PFSK-1 (cell line): Measurements from ENCODE around the gene ROBO1.
A peak's percentile ranks its signal among the peaks of the same experiment; 100 is the strongest.

Experiments
- POLR2AphosphoS5 ChIP-seq: IDR thresholded peaks from 2 replicates; pipeline ENCODE4 v1.6.1; 2012; ENCODE audit warnings: low read depth, mild to moderate bottlenecking, control low read depth, low read length, moderate library complexity
- TAF1 ChIP-seq: IDR thresholded peaks from 2 replicates; pipeline ENCODE4 v1.6.1; 2012; ENCODE audit warnings: low read length, control low read depth, borderline replicate concordance; ENCODE audit not compliant: insufficient read depth

DNA sequence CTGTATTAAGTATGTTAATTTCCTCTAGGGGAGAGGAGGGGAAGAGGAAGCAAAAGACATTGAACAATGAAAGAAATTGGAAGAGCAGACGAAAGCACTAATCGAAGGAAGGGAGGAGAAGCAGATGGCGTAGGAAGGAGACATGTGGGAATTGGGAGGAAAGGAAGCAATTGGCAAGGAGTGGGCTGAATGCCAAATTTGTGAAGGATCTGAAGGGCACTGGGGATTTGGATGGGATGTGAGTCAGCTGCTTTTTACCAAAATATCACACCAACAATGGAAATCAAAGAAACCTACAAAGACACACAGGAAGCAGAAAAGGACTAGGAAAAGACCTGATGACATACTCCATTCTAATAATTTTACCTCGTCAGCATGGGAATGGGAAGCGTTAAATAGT is 1029.8 kb downstream of the ROBO1 start:
- TF ChIP-seq TAF1 (no peak), POLR2AphosphoS5 (peak; percentile 75)
